ENCODE data around the gene DOHH. TPM values are rescaled to one million over a fixed set of nuclear protein-coding genes. Genes with fewer than 3 reads are reported as not detected.
"Not testable (repeated sequence)": the region's sequence is repeated elsewhere in the genome, so short reads cannot be mapped to it uniquely, and the experiment has no call there.

The DOHH gene
- total and polyA plus RNA-seq, 4 experiments from 2014 or later, result 3.1 to 13.0 (median 8.3) TPM

DNA sequence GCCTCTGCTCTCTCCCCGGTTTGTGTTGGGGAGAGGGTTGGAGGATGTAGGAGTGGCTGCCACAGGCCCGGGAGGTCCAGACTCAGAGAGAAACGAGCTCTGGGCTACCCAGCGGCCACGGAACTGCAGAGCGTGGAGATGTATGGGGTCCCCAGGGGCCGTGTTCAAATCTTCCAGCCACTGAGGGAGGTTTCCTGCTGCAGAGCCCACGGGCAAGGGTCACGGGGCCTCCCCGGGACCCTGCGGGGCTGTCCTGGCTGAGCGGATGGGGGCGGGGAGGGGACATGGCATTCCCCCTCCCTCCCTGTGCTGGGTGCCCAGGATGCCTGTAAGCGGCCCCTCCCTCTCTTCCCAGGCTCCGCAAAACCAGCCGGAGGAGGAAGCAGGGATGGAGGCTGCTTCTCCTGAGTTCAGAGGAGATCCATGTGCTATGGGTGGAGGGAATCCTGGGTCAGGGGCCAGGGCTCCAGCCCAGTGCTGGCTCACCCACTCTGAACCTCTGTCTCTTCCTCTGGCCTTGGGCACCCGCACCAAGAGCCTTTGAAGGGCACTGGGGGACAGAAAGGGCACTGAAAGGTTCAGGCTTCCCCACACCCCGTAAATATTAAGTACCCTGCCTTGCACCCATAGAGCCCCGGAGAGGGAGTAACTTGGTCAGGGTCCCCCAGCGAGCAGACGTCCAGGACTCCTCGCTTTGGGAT, 42.8 kb downstream of the DOHH start:
- Histone ChIP-seq H3K4me1 (ENCODE audit: insufficient read depth, low read length) (no peaks in the 10 kb centered on the region), H3K27me3 (ENCODE audit: insufficient read depth, low read length) (no peaks in the 10 kb centered on the region), H3K4me3 (ENCODE audit: low read length in 2 of 2) (no peak overlapping the region), H3K27ac (ENCODE audit: low read depth, low read length) (no peak overlapping the region), H3K9me3 (ENCODE audit: control insufficient read depth in 1 of 2, low read length in 2 of 2) (no peaks in the 10 kb centered on the region), H3K36me3 (ENCODE audit: insufficient read depth, low read length) (peaks cover 7% of the 10 kb centered on the region)
- no peak overlapping the region for H3K4me3 Mint-ChIP-seq
- POLR2A ChIA-PET (ENCODE audit: partially characterized antibody), result no interaction called here
- H3K4me1 Mint-ChIP-seq, result no peaks in the 10 kb centered on the region
- peaks cover 5 to 18% of the 10 kb centered on the region in 2 donors for H3K36me3 Mint-ChIP-seq
- intact Hi-C loops (cut with micrococcal nuclease), result no loop called here
- CTCF ChIA-PET (ENCODE audit: partially characterized antibody), result interaction anchor here (0.9 kb wide), 1 partner anchor 16 kb away, joined by 3 read pairs; no protein-coding TSS in a partner anchor
- no peaks in the 10 kb centered on the region for H3K9me3 Mint-ChIP-seq
- H3K27me3 Mint-ChIP-seq, result no peaks in the 10 kb centered on the region
- H3K27ac Mint-ChIP-seq, result no peak overlapping the region
- DNase-seq, result no peak

DNA sequence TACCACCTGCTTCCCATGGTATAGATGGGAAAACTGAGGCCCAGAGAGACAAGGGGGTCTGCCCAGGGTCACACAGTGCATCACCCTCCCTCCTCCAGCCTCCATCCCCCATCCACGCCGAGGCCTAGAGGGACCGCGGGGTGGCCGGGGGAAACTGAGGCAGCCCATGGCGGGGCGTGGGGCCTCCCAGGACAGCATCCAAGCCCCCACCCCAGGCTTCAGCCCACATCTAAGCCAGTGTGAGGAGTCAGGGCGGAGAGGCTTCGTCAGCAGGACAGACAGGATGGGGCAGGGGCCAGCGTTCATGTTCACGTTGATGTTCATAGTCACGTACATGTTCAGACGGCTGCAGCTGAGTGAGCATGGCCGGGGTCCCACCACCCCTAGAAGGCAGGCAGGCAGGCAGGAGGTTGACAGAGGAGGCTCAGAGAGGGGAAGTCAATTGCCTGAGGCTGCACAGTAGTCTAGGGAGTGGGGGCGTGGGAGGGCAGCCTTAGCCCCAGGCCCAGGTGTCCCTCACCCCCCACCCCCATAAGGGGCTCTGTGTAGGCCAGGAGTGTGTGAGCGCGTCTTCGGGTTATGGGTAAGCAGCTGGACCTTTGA, 43.4 kb downstream of the DOHH start:
- ChIA-PET CTCF (ENCODE audit: partially characterized antibody) (interaction anchor here (0.9 kb wide), 1 partner anchor 16 kb away, joined by 3 read pairs; no protein-coding TSS in a partner anchor), POLR2A (ENCODE audit: partially characterized antibody) (no interaction called here)
- no peaks in the 10 kb centered on the region for H3K27me3 Mint-ChIP-seq
- intact Hi-C loops (cut with micrococcal nuclease), result no loop called here
- H3K4me1 Mint-ChIP-seq, result no peaks in the 10 kb centered on the region
- Histone ChIP-seq H3K4me1 (ENCODE audit: insufficient read depth, low read length) (no peaks in the 10 kb centered on the region), H3K4me3 (ENCODE audit: low read length in 2 of 2) (no peak overlapping the region), H3K27me3 (ENCODE audit: insufficient read depth, low read length) (no peaks in the 10 kb centered on the region), H3K36me3 (ENCODE audit: insufficient read depth, low read length) (peaks cover 7% of the 10 kb centered on the region), H3K9me3 (ENCODE audit: control insufficient read depth in 1 of 2, low read length in 2 of 2) (no peaks in the 10 kb centered on the region), H3K27ac (ENCODE audit: low read depth, low read length) (no peak overlapping the region)
- H3K9me3 Mint-ChIP-seq, result no peaks in the 10 kb centered on the region
- H3K36me3 Mint-ChIP-seq, result peaks cover 3 to 18% of the 10 kb centered on the region in 2 donors
- H3K4me3 Mint-ChIP-seq, result no peak overlapping the region
- no peak for DNase-seq
- H3K27ac Mint-ChIP-seq, result peak overlapping the region in 1 of 7 donors; percentile 66

DNA sequence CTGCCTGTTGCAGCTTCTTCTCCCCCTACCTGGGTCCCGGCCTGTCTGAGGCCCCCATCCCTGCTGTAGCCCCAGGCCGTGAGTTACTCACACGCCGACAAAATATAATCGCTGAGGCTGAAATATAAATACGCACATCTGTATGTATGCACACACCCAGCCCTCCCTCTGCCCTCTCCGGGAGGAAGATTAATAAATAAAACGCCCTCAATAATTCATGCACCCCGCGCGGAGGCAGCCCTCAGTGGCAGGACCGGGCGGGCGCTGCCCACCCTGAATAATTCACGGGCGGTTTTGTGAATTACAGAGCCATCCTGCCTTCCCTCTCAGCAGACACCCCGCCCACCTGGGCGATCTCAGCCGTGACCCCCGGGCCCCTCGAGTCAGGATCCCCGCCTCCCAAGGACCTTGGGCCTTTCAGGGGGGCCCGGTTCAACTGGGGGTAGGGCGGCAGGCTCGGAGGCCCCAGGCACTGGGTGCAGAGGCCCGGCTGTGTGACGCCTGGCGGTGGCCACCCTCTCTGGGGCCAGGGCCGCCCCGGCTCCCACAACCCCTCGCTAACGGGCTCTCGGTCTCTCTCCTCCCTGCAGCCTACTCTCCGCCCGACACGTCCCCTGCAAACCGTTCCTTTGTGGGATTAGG, 44.4 kb downstream of the DOHH start:
- peaks cover 5 to 21% of the 10 kb centered on the region in 2 donors for H3K36me3 Mint-ChIP-seq
- no peaks in the 10 kb centered on the region for H3K4me1 ChIP-seq (ENCODE audit: insufficient read depth, low read length)
- H3K27ac Mint-ChIP-seq, result no peak overlapping the region
- intact Hi-C loops (cut with micrococcal nuclease), result no loop called here
- H3K4me1 Mint-ChIP-seq, result no peaks in the 10 kb centered on the region
- no peaks in the 10 kb centered on the region for H3K9me3 Mint-ChIP-seq
- ChIA-PET CTCF (ENCODE audit: partially characterized antibody) (no interaction called here), POLR2A (ENCODE audit: partially characterized antibody) (no interaction called here)
- peak in 1 of 5 donors; percentile 14 for DNase-seq
- H3K27me3 ChIP-seq (ENCODE audit: insufficient read depth, low read length), result no peaks in the 10 kb centered on the region
- no peak overlapping the region for H3K4me3 ChIP-seq (ENCODE audit: low read length in 2 of 2)
- no peaks in the 10 kb centered on the region for H3K27me3 Mint-ChIP-seq
- no peaks in the 10 kb centered on the region for H3K9me3 ChIP-seq (ENCODE audit: control insufficient read depth in 1 of 2, low read length in 2 of 2)
- H3K27ac ChIP-seq (ENCODE audit: low read depth, low read length), result no peak overlapping the region
- H3K4me3 Mint-ChIP-seq, result no peak overlapping the region
- peaks cover 10% of the 10 kb centered on the region for H3K36me3 ChIP-seq (ENCODE audit: insufficient read depth, low read length)

DNA sequence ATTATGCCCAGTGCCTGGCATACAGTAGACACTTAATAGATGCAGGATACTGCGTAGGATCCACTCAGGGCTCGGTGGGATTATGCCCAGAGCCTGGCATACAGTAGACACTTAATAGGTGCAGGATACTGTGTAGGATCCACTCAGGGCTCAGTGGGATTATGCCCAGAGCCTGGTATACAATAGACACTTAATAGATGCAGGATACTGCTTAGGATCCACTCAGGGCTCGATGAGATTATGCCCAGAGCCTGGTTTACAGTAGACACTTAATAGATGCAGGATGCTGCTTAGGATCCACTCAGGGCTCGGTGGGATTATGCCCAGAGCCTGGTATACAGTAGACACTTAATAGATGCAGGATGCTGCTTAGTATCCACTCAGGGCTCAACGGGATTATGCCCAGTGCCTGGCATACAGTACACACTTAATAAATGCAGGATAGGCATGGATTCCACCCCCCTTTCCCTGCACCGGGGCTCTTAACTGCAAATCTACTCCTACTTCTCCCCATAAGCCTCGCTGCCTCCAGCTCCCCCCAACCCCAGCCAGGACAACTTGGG, 45.0 kb downstream of the DOHH start:
- peaks cover 11 to 27% of the 10 kb centered on the region in 2 donors for H3K36me3 Mint-ChIP-seq
- no peak overlapping the region for H3K27ac Mint-ChIP-seq
- H3K27me3 ChIP-seq (ENCODE audit: insufficient read depth, low read length), result no peaks in the 10 kb centered on the region
- H3K9me3 ChIP-seq (ENCODE audit: control insufficient read depth in 1 of 2, low read length in 2 of 2), result no peaks in the 10 kb centered on the region
- H3K4me3 ChIP-seq (ENCODE audit: low read length in 2 of 2), result no peak overlapping the region
- H3K27me3 Mint-ChIP-seq, result no peaks in the 10 kb centered on the region
- no peak overlapping the region for H3K4me3 Mint-ChIP-seq
- H3K27ac ChIP-seq (ENCODE audit: low read depth, low read length), result no peak overlapping the region
- CTCF ChIA-PET (ENCODE audit: partially characterized antibody), result no interaction called here
- peaks cover 11% of the 10 kb centered on the region for H3K36me3 ChIP-seq (ENCODE audit: insufficient read depth, low read length)
- no peaks in the 10 kb centered on the region for H3K4me1 Mint-ChIP-seq
- POLR2A ChIA-PET (ENCODE audit: partially characterized antibody), result no interaction called here
- intact Hi-C loops (cut with micrococcal nuclease), result no loop called here
- H3K9me3 Mint-ChIP-seq, result no peaks in the 10 kb centered on the region
- no peaks in the 10 kb centered on the region for H3K4me1 ChIP-seq (ENCODE audit: insufficient read depth, low read length)
- DNase-seq, result peak in 1 of 5 donors; percentile 7

DNA sequence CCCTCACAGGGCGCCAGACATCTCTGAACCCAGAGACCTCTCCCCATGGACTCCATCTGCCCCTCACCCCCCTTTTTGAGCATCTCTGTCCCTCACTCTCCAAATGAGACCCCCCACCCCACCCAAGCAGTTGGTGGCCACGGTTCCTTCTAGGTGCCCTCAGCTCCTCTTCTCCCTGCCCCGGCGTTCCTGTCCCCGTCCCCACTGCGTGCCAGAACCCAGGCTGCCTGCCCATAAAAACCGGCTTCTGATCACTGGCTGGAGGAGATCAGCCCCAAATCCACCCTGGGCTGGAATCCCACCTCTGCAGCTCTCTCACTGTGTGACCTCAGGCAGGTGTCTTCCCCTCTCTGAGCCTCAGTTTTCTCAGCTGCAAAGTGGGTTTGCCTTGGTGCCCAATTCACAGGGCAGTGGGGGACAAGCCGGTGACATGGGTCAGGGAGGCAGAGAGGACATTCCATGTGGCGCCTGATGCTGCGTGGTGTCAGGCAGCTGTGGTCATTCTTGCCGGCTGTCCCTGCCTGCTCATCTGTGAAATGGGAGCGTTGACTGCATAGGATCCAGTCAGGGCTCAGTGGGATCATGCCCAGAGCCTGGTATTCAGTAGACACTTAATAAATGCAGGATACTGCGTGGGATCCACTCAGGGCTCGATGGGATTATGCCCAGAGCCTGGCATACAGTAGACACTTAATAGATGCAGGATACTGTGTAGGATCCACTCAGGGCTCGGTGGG, 45.6 kb downstream of the DOHH start:
- Mint-ChIP-seq H3K9me3 (no peaks in the 10 kb centered on the region), H3K4me3 (no peak overlapping the region), H3K27me3 (no peaks in the 10 kb centered on the region), H3K36me3 (peaks cover 11 to 27% of the 10 kb centered on the region in 2 donors), H3K27ac (no peak overlapping the region), H3K4me1 (no peaks in the 10 kb centered on the region)
- H3K4me1 ChIP-seq (ENCODE audit: insufficient read depth, low read length), result no peaks in the 10 kb centered on the region
- CTCF ChIA-PET (ENCODE audit: partially characterized antibody), result interaction anchor here (0.6 kb wide), 1 partner anchor 30 kb away, joined by 3 read pairs; no protein-coding TSS in a partner anchor
- H3K27ac ChIP-seq (ENCODE audit: low read depth, low read length), result no peak overlapping the region
- peaks cover 11% of the 10 kb centered on the region for H3K36me3 ChIP-seq (ENCODE audit: insufficient read depth, low read length)
- intact Hi-C loops (cut with micrococcal nuclease), result no loop called here
- no peak overlapping the region for H3K4me3 ChIP-seq (ENCODE audit: low read length in 2 of 2)
- no peaks in the 10 kb centered on the region for H3K9me3 ChIP-seq (ENCODE audit: control insufficient read depth in 1 of 2, low read length in 2 of 2)
- H3K27me3 ChIP-seq (ENCODE audit: insufficient read depth, low read length), result no peaks in the 10 kb centered on the region
- POLR2A ChIA-PET (ENCODE audit: partially characterized antibody), result no interaction called here
- peak in 1 of 5 donors; percentile 16 for DNase-seq

DNA sequence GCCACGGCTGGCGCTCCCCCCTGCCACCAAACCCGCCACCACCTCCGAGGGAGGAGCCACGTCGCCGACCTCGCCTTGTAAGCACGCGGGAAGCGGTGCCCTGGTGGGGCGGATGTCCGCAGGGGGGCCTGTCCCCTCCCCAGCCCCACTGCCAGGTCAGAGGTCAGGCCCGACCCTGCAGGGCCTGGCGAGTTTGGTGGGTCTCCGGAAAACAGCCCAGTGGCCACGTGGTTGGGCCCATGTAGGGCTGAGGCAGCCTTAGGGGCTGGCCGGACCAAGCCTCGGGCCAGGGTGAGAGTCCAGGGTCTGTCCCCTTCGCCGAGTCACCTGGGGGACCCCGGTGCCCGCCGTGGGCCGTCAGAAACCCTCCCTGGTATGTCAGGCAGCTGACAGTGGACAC, 46.6 kb downstream of the DOHH start:
- Histone ChIP-seq H3K27me3 (ENCODE audit: insufficient read depth, low read length) (no peaks in the 10 kb centered on the region), H3K4me1 (ENCODE audit: insufficient read depth, low read length) (no peaks in the 10 kb centered on the region), H3K9me3 (ENCODE audit: control insufficient read depth in 1 of 2, low read length in 2 of 2) (no peaks in the 10 kb centered on the region), H3K36me3 (ENCODE audit: insufficient read depth, low read length) (peaks cover 11% of the 10 kb centered on the region), H3K27ac (ENCODE audit: low read depth, low read length) (no peak overlapping the region), H3K4me3 (ENCODE audit: low read length in 2 of 2) (no peak overlapping the region)
- peak in 1 of 5 donors; percentile 8 for DNase-seq
- no peak overlapping the region for H3K27ac Mint-ChIP-seq
- H3K4me3 Mint-ChIP-seq, result no peak overlapping the region
- ChIA-PET POLR2A (ENCODE audit: partially characterized antibody) (no interaction called here), CTCF (ENCODE audit: partially characterized antibody) (no interaction called here)
- intact Hi-C loops (cut with micrococcal nuclease), result no loop called here
- no peaks in the 10 kb centered on the region for H3K4me1 Mint-ChIP-seq
- peaks cover 11 to 25% of the 10 kb centered on the region in 2 donors for H3K36me3 Mint-ChIP-seq
- no peaks in the 10 kb centered on the region for H3K9me3 Mint-ChIP-seq
- no peaks in the 10 kb centered on the region for H3K27me3 Mint-ChIP-seq

DNA sequence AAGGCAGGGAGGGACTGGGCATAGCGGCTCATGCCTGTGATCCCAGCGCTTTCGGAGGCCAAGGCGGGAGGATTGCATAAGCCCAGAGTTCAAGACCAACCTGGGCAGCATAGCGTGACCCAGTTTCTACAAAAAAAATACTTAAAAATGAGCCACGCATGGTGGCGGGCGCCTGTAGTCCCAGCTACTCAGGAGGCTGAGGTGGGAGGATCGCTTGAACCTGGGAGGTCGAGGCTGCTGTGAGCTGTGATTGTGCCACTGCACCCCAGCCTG, 47.6 kb downstream of the DOHH start:
- POLR2A ChIA-PET (ENCODE audit: partially characterized antibody); H3K27ac Mint-ChIP-seq; intact Hi-C loops (cut with micrococcal nuclease); CTCF ChIA-PET (ENCODE audit: partially characterized antibody); H3K4me3 ChIP-seq (ENCODE audit: low read length in 2 of 2); H3K9me3 Mint-ChIP-seq; H3K27ac ChIP-seq (ENCODE audit: low read depth, low read length); H3K9me3 ChIP-seq (ENCODE audit: control insufficient read depth in 1 of 2, low read length in 2 of 2); H3K4me3 Mint-ChIP-seq; H3K27me3 ChIP-seq (ENCODE audit: insufficient read depth, low read length); H3K4me1 ChIP-seq (ENCODE audit: insufficient read depth, low read length); H3K4me1 Mint-ChIP-seq; DNase-seq; H3K27me3 Mint-ChIP-seq: not testable (repeated sequence)
- peaks cover 11% of the 10 kb centered on the region for H3K36me3 ChIP-seq (ENCODE audit: insufficient read depth, low read length)
- H3K36me3 Mint-ChIP-seq, result peaks cover 11 to 23% of the 10 kb centered on the region in 2 donors
